Psoas muscle (tissue), 8 donors: Measurements from ENCODE around the gene DNAJC15. TPM values are rescaled to one million over a fixed set of nuclear protein-coding genes. Genes with fewer than 3 reads are reported as not detected.
"Not testable (repeated sequence)": the region's sequence is repeated elsewhere in the genome, so short reads cannot be mapped to it uniquely, and the experiment has no call there.

Experiments
- ATAC-seq, 4 donors: fragments of 200-7000 bp; cut with Tn5 transposase; one replicate each; pipeline ENCODE4 v1.9.1; 2020; ENCODE audit warnings: moderate library complexity in 3 of 4, mild to moderate bottlenecking in 2 of 4
- DNase-seq, 2 donors: peaks; one replicate each; pipeline ENCODE4 v3.0.0-alpha.2; 2020
- H3K27ac ChIP-seq: fragments of 200-600 bp; one replicate; pipeline ENCODE4 v1.8.0; 2022
- H3K27me3 ChIP-seq, 3 donors: fragments of 200-600 bp in 1 of 3; one replicate each; pipeline versions ENCODE4 v1.6.1 to v1.8.0; 2013 to 2022; ENCODE audit warnings: low read length in 2 of 3, mild to moderate bottlenecking in 2 of 3, moderate library complexity in 1 of 3; ENCODE audit not compliant: insufficient read depth in 3 of 3
- H3K36me3 ChIP-seq, 2 donors: fragments of 200-600 bp in 1 of 2; one replicate each; pipeline versions ENCODE4 v1.6.1 to v1.8.0; 2013 to 2022; ENCODE audit warnings: low read depth in 1 of 2, mild to moderate bottlenecking in 1 of 2, moderate library complexity in 1 of 2; ENCODE audit not compliant: insufficient read depth in 1 of 2
- H3K4me1 ChIP-seq: fragments of 200-600 bp; one replicate; pipeline ENCODE4 v1.8.0; 2022
- H3K4me3 ChIP-seq: fragments of 200-600 bp; one replicate; pipeline ENCODE4 v1.8.0; 2022; ENCODE audit warnings: mild to moderate bottlenecking
- H3K9me3 ChIP-seq: fragments of 200-600 bp; one replicate; pipeline ENCODE4 v1.8.0; 2022
- CTCF ChIP-seq: fragments of 200-600 bp; IDR thresholded peaks from one replicate; pipeline ENCODE4 v1.8.0; 2022; ENCODE audit warnings: antibody characterized with exemption
- WGBS, 3 donors: extraction: QIAGEN DNeasy Blood & Tissue Kit; methylation state at CpG; one replicate each; pipeline versions ENCODE4 v1.1.6 to v1.1.7; 2013; 5-methylcytosine and 5-hydroxymethylcytosine counted together
- intact Hi-C, 2 donors: fragments of 100-400 bp; cut with DNase I; formaldehyde crosslinking; loops; one replicate each; pipeline versions ENCODE4 v1.11.0 to v1.14.2; 2022
- polyA plus RNA-seq, 3 donors: library from polyadenylated mRNA; stranded (reverse); fragments of 200-250 nt; gene quantifications; one replicate each; pipeline ENCODE4 v1.2.3, GENCODE V29; 2013
- total RNA-seq, 4 donors: library from RNA; stranded (reverse); fragmentation: NEBNext Ultra II Directional in 2 of 4; extraction: Animal tissue kit (Norgen Biotek cat#: 25700) in 2 of 4; gene quantifications; one replicate each; pipeline versions ENCODE4 v1.2.1 to v1.2.4, GENCODE V29; 2021 to 2023
- donor health status: healthy with polysubstance abuse.
- donor health status: DM: no; HTN: no; CAD: no; lungs with moderate emphysema.
- donor health status: Bipolar disorder and iron deficiency.
- donor health status: healthy.
- donor health status: DM: yes; HTN: yes; CAD: no.
- donor health status: DM: no; HTN: no; CAD: no.
- donor health status: DM: no; HTN: no; CAD: no.
- donor health status: DM: yes; HTN: yes; CAD: no.

Gene DNAJC15
- total and polyA plus RNA-seq, 7 donors = 9.4 to 22.4 (median 13.6) TPM

GRCh38 chr13:42990291-42991232 is 32.8 kb upstream of the DNAJC15 start:
- TF ChIP-seq CTCF = no peak
- H3K36me3 ChIP-seq = no peaks in the 10 kb centered on the region
- intact Hi-C loops = loop anchor here in 1 of 2 donors (5.0 kb wide), 1 partner anchor 57 kb away; no protein-coding TSS in a partner anchor

GRCh38 chr13:42991233-42991897 is 32.0 kb upstream of the DNAJC15 start:
- H3K36me3 ChIP-seq, H3K9me3 ChIP-seq, H3K27me3 ChIP-seq, DNase-seq: not testable (repeated sequence)
- H3K4me1 ChIP-seq = peaks cover 12% of the 10 kb centered on the region
- H3K27ac ChIP-seq = peak overlapping the region; percentile 60
- WGBS, 3 donors = 65 to 76% (median 67%) methylated on average over 15 of the region's 15 CpGs
- intact Hi-C loops = loop anchor here in 1 of 2 donors (5.0 kb wide), 1 partner anchor 56 kb away; no protein-coding TSS in a partner anchor
- peak overlapping the region; percentile 87 for H3K4me3 ChIP-seq
- ATAC-seq = peak in 1 of 4 donors; percentile 30

More at GRCh38 chr13:42990291-42991232, 32.8 kb upstream of the DNAJC15 start:
- Histone ChIP-seq H3K27ac (no peak overlapping the region), H3K4me1 (peaks cover 12% of the 10 kb centered on the region), H3K9me3 (no peaks in the 10 kb centered on the region), H3K27me3 (no peaks in the 10 kb centered on the region), H3K4me3 (peak overlapping the region; percentile 87)
- WGBS, 3 donors = 58 to 66% (median 60%) methylated on average over 10 of the region's 10 CpGs
- DNase-seq = no peak
- no peak for ATAC-seq

- WGBS, 3 donors = 2 to 6% (median 3%) methylated on average over 45 of the region's 45 CpGs
These were observed 31.3 kb upstream of the DNAJC15 start, which contains the start of gene EPSTI1 for GRCh38 chr13:42991898-42992763. TSS of gene EPSTI1 (minus strand) at chr13:42992241. CDS start at chr13:42992165, 76 bp downstream.

GRCh38 chr13:42992764-42993122 is 30.6 kb upstream of the DNAJC15 start:
- Histone ChIP-seq H3K27me3 (no peaks in the 10 kb centered on the region), H3K36me3 (no peaks in the 10 kb centered on the region), H3K4me3 (peak overlapping the region; percentile 87), H3K4me1 (peaks cover 12% of the 10 kb centered on the region), H3K9me3 (no peaks in the 10 kb centered on the region), H3K27ac (peak overlapping the region; percentile 60)
- DNase-seq = no peak
- 49 to 66% (median 58%) methylated on average over 4 of the region's 4 CpGs for WGBS, 3 donors
- no peak for TF ChIP-seq CTCF
- intact Hi-C loops = loop anchor here in 1 of 2 donors (5.0 kb wide), 1 partner anchor 55 kb away; no protein-coding TSS in a partner anchor
- peak in 1 of 4 donors; percentile 10 for ATAC-seq

More at GRCh38 chr13:42991898-42992763, 31.3 kb upstream of the DNAJC15 start, which contains the start of gene EPSTI1:
- intact Hi-C loops = loop anchor here in 1 of 2 donors (5.0 kb wide), 1 partner anchor 55 kb away; no protein-coding TSS in a partner anchor
- no peak for TF ChIP-seq CTCF
- DNase-seq = peak; percentile 54 to 70
- peak within 1 kb of the TSS; percentile 87 for H3K4me3 ChIP-seq
- no peaks in the 10 kb centered on the region for H3K9me3 ChIP-seq
- H3K27ac ChIP-seq = peak within 1 kb of the TSS; percentile 60
- H3K27me3 ChIP-seq = no peaks in the 10 kb centered on the region
- ATAC-seq = peak; percentile 61 to 89 (median 70)
- H3K36me3 ChIP-seq = no peaks in the 10 kb centered on the region
- H3K4me1 ChIP-seq = peaks cover 12% of the 10 kb centered on the region
